ENCODE results near the gene PLEKHG5. TPM values are rescaled to one million over a fixed set of nuclear protein-coding genes. Genes with fewer than 3 reads are reported as not detected.
A peak's percentile ranks its signal among the peaks of the same experiment; 100 is the strongest.

The PLEKHG5 gene
- total RNA-seq, 1 experiment from 2014 or later, result 42.8 TPM

GRCh38 chr1:6471970-6472368 is 19.5 kb downstream of the PLEKHG5 start:
- no peak overlapping the region for H3K27ac ChIP-seq (ENCODE audit: low read length)
- CTCF ChIA-PET, result no interaction called here

GRCh38 chr1:6471086-6471969 is 20.1 kb downstream of the PLEKHG5 start:
- Histone ChIP-seq H3K27ac (ENCODE audit: low read length) (no peak overlapping the region), H3K27me3 (ENCODE audit: low read length) (no peaks in the 10 kb centered on the region), H3K4me1 (ENCODE audit: insufficient read depth, low read length) (no peaks in the 10 kb centered on the region), H3K9ac (ENCODE audit: low read length) (no peak overlapping the region), H3K4me2 (ENCODE audit: low read length) (no peak overlapping the region), H3K79me2 (ENCODE audit: low read length) (no peaks in the 10 kb centered on the region), H3K9me3 (ENCODE audit: low read length) (no peaks in the 10 kb centered on the region), H3K4me3 (ENCODE audit: low read length) (no peak overlapping the region), H3F3A (ENCODE audit: low read length, unreplicated experiment) (no peaks in the 10 kb centered on the region), H3K36me3 (ENCODE audit: low read depth, low read length) (peaks cover 40% of the 10 kb centered on the region), H3K9me2 (replicated peaks; ENCODE audit: low read length) (no peaks in the 10 kb centered on the region), H4K20me1 (ENCODE audit: low read length) (no peaks in the 10 kb centered on the region), H2AFZ (ENCODE audit: low read length) (no peak overlapping the region)
- POLR2A ChIA-PET (ENCODE audit: unreplicated experiment), result no interaction called here
- no peak for ATAC-seq
- TF ChIP-seq CTCF (conservative IDR thresholded peaks at IDR 0.05; ENCODE audit: low read depth, low read length), result no peak
- TF ChIP-seq EZH2 (IDR thresholded peaks at IDR 0.05; ENCODE audit: low read length, unreplicated experiment), result no peak
- no peak for TF ChIP-seq EZH2phosphoT487 (IDR thresholded peaks at IDR 0.05; ENCODE audit: borderline replicate concordance, low read length)
- CTCF ChIA-PET, result no interaction called here
- intact Hi-C loops (cut with micrococcal nuclease), result no loop called here
- DNase-seq, result no peak
- BruUV-seq (replicated peaks), result no TSS peak

More at GRCh38 chr1:6471970-6472368, 19.5 kb downstream of the PLEKHG5 start:
- peak; percentile 46 for DNase-seq
- Histone ChIP-seq H3K4me2 (ENCODE audit: low read length) (no peak overlapping the region), H3F3A (ENCODE audit: low read length, unreplicated experiment) (no peaks in the 10 kb centered on the region), H3K79me2 (ENCODE audit: low read length) (no peaks in the 10 kb centered on the region), H3K4me3 (ENCODE audit: low read length) (no peak overlapping the region), H4K20me1 (ENCODE audit: low read length) (no peaks in the 10 kb centered on the region), H3K27me3 (ENCODE audit: low read length) (no peaks in the 10 kb centered on the region), H3K9me2 (replicated peaks; ENCODE audit: low read length) (no peaks in the 10 kb centered on the region), H3K9ac (ENCODE audit: low read length) (no peak overlapping the region), H3K9me3 (ENCODE audit: low read length) (no peaks in the 10 kb centered on the region), H2AFZ (ENCODE audit: low read length) (no peak overlapping the region), H3K36me3 (ENCODE audit: low read depth, low read length) (peaks cover 41% of the 10 kb centered on the region), H3K4me1 (ENCODE audit: insufficient read depth, low read length) (no peaks in the 10 kb centered on the region)
- 0 out of 2 replicates have a peak, but pooled peaks have one; percentile 8 for ATAC-seq
- POLR2A ChIA-PET (ENCODE audit: unreplicated experiment), result no interaction called here
- BruUV-seq (replicated peaks), result no TSS peak
- no peak for TF ChIP-seq EZH2phosphoT487 (IDR thresholded peaks at IDR 0.05; ENCODE audit: borderline replicate concordance, low read length)
- TF ChIP-seq CTCF (conservative IDR thresholded peaks at IDR 0.05; ENCODE audit: low read depth, low read length), result no peak
- TF ChIP-seq EZH2 (IDR thresholded peaks at IDR 0.05; ENCODE audit: low read length, unreplicated experiment), result no peak
- intact Hi-C loops (cut with micrococcal nuclease), result no loop called here

Data from PC-3 (cell line).